UCSD-AML1 (cell line): ENCODE measurements around the gene FGF1.

ENCODE experiments used
- DNase-seq: peaks from one replicate; lab custom pipeline; 2025; ENCODE audit not compliant: unreplicated experiment; lab: John Stamatoyannopoulos, UW

Gene FGF1

GRCh38 chr5:142685418-142686209, at the start of gene FGF1:
FGF1 (minus strand) TSS chr5:142686090; CDS start chr5:142614127, 71,963 bp downstream.
- DNase-seq, result no peak

- no peak for DNase-seq
Observed at GRCh38 chr5:142727735-142728047, 41.8 kb upstream of the FGF1 start.

GRCh38 chr5:142726188-142726731, 40.4 kb upstream of the FGF1 start:
- DNase-seq, result no peak

- no peak for DNase-seq
Observed at GRCh38 chr5:142725231-142726187, 39.6 kb upstream of the FGF1 start.

GRCh38 chr5:142724821-142725220, 38.9 kb upstream of the FGF1 start:
- DNase-seq, result no peak

- no peak for DNase-seq
Observed at GRCh38 chr5:142722896-142723295, 37.0 kb upstream of the FGF1 start.

GRCh38 chr5:142722146-142722545, 36.3 kb upstream of the FGF1 start:
- DNase-seq, result no peak

GRCh38 chr5:142720641-142721271, 34.9 kb upstream of the FGF1 start:
- DNase-seq, result no peak

- no peak for DNase-seq
Observed at GRCh38 chr5:142719836-142720370, 34.0 kb upstream of the FGF1 start.

- no peak for DNase-seq
Observed at GRCh38 chr5:142717582-142718215, 31.8 kb upstream of the FGF1 start.

- peak; percentile 27 for DNase-seq
Observed at GRCh38 chr5:142716963-142717362, 31.1 kb upstream of the FGF1 start.

- DNase-seq, result no peak
Observed at GRCh38 chr5:142715291-142715690, 29.4 kb upstream of the FGF1 start.

GRCh38 chr5:142713121-142713706, 27.3 kb upstream of the FGF1 start:
- peak; percentile 93 for DNase-seq

- DNase-seq, result no peak
Observed at GRCh38 chr5:142703153-142703552, 17.3 kb upstream of the FGF1 start.

GRCh38 chr5:142701673-142702311, 15.9 kb upstream of the FGF1 start:
- DNase-seq, result no peak

GRCh38 chr5:142700566-142700965, 14.7 kb upstream of the FGF1 start:
- no peak for DNase-seq

GRCh38 chr5:142699184-142699720, 13.4 kb upstream of the FGF1 start:
- peak; percentile 77 for DNase-seq

- no peak for DNase-seq
Observed at GRCh38 chr5:142698447-142699183, 12.7 kb upstream of the FGF1 start.
